ENCODE measurements around the gene CENPX.

DNA sequence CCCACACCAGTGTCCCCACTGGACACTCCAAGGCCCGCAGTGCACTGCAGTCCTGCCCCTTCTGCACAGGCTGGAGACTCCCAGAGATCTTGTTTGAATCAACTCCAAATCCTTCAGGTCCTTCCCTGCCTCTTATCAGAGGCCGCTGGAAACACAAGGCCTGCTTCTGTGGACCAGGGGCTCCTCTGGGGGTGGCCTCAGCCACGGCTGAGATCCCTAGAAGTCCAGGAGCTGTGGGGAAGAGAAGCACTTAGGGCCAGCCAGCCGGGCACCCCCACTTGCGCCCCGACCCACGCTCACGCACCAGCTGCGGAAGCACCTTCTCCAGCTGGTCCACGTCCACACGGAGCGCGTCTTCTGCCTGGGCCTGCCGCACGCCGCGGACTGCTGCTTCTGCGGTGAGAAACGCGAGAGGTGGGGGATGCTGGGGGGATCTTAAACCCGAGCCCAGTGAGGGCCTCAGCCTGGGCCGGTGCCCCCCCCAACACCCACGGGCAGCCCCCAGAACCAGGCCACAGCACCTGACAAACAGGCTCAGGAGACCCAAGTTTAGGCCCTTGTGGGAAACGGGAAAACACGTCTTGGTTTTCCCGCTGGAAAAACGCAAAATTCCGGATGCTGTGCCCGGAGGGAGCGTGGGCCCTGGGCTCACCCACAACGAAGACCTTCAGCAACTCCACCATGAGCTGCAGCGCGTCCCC is 3.5 kb downstream of the CENPX start:
- TF ChIP-seq POLR2A (IDR thresholded peaks at IDR 0.05) = no peak
- TF ChIP-seq, protein P1, sequence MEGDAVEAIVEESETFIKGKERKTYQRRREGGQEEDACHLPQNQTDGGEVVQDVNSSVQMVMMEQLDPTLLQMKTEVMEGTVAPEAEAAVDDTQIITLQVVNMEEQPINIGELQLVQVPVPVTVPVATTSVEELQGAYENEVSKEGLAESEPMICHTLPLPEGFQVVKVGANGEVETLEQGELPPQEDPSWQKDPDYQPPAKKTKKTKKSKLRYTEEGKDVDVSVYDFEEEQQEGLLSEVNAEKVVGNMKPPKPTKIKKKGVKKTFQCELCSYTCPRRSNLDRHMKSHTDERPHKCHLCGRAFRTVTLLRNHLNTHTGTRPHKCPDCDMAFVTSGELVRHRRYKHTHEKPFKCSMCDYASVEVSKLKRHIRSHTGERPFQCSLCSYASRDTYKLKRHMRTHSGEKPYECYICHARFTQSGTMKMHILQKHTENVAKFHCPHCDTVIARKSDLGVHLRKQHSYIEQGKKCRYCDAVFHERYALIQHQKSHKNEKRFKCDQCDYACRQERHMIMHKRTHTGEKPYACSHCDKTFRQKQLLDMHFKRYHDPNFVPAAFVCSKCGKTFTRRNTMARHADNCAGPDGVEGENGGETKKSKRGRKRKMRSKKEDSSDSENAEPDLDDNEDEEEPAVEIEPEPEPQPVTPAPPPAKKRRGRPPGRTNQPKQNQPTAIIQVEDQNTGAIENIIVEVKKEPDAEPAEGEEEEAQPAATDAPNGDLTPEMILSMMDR (IDR thresholded peaks at IDR 0.05) = no peak

Data from esophagus squamous epithelium (tissue), 4 donors.